ENCODE data around the gene SEMG2.

Gene SEMG2, protein sequence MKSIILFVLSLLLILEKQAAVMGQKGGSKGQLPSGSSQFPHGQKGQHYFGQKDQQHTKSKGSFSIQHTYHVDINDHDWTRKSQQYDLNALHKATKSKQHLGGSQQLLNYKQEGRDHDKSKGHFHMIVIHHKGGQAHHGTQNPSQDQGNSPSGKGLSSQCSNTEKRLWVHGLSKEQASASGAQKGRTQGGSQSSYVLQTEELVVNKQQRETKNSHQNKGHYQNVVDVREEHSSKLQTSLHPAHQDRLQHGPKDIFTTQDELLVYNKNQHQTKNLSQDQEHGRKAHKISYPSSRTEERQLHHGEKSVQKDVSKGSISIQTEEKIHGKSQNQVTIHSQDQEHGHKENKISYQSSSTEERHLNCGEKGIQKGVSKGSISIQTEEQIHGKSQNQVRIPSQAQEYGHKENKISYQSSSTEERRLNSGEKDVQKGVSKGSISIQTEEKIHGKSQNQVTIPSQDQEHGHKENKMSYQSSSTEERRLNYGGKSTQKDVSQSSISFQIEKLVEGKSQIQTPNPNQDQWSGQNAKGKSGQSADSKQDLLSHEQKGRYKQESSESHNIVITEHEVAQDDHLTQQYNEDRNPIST

DNA sequence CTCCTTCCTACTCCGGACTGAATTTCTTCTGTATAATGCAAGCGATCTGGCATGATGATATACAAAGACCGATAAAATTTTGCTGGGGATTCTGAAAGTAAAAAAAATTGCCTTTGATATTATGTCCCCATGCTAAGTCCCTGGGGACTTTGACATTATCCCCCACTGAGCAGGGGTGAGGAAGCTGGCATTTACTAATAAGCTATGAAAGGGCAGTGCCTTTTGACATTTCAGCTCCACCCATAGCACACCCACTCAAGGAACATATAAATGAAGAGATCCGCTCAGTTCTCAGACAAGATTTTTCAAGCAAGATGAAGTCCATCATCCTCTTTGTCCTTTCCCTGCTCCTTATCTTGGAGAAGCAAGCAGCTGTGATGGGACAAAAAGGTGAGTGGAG, at the start of gene SEMG2:
Gene SEMG2, plus strand, starts transcription at position 298 of the 400 bp plus-strand sequence. Its CDS starts 17 bp downstream, at position 315.
- TF ChIP-seq, protein P1, sequence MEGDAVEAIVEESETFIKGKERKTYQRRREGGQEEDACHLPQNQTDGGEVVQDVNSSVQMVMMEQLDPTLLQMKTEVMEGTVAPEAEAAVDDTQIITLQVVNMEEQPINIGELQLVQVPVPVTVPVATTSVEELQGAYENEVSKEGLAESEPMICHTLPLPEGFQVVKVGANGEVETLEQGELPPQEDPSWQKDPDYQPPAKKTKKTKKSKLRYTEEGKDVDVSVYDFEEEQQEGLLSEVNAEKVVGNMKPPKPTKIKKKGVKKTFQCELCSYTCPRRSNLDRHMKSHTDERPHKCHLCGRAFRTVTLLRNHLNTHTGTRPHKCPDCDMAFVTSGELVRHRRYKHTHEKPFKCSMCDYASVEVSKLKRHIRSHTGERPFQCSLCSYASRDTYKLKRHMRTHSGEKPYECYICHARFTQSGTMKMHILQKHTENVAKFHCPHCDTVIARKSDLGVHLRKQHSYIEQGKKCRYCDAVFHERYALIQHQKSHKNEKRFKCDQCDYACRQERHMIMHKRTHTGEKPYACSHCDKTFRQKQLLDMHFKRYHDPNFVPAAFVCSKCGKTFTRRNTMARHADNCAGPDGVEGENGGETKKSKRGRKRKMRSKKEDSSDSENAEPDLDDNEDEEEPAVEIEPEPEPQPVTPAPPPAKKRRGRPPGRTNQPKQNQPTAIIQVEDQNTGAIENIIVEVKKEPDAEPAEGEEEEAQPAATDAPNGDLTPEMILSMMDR (IDR thresholded peaks at IDR 0.05; ENCODE audit: low read depth, low read length, missing control alignments), result no peak
- in situ Hi-C loops (cut with HindIII; ENCODE audit: low sequenced_read_pairs), result no loop called here
- no peak for DNase-seq (ENCODE audit: low read depth)
- H3K4me3 ChIP-seq (ENCODE audit: low read depth, low read length), result no peak within 1 kb of the TSS

DNA sequence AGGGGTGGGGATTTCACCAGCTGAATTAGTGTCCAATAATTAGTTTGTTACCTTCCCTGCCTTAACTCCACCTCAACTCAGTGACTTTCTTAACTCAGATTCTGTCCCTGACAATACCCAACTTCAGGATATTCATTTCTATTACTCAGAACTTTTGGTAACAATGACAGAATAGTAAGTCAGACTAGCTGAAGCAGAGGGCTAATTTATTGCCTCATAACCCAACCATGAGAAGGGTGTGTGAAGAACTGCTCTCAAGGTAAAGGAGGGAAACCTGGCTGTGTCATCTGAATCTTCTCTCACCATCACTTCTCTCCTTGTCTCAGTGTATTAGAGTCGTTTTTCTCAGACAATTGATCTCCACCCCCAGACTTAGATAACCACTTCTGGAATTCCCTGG, 47.7 kb upstream of the SEMG2 start:
- TF ChIP-seq, protein P1 (IDR thresholded peaks at IDR 0.05; ENCODE audit: low read depth, low read length, missing control alignments), result no peak
- no peak for DNase-seq (ENCODE audit: low read depth)
- H3K4me3 ChIP-seq (ENCODE audit: low read depth, low read length), result no peak overlapping the region
- in situ Hi-C loops (cut with HindIII; ENCODE audit: low sequenced_read_pairs), result no loop called here

DNA sequence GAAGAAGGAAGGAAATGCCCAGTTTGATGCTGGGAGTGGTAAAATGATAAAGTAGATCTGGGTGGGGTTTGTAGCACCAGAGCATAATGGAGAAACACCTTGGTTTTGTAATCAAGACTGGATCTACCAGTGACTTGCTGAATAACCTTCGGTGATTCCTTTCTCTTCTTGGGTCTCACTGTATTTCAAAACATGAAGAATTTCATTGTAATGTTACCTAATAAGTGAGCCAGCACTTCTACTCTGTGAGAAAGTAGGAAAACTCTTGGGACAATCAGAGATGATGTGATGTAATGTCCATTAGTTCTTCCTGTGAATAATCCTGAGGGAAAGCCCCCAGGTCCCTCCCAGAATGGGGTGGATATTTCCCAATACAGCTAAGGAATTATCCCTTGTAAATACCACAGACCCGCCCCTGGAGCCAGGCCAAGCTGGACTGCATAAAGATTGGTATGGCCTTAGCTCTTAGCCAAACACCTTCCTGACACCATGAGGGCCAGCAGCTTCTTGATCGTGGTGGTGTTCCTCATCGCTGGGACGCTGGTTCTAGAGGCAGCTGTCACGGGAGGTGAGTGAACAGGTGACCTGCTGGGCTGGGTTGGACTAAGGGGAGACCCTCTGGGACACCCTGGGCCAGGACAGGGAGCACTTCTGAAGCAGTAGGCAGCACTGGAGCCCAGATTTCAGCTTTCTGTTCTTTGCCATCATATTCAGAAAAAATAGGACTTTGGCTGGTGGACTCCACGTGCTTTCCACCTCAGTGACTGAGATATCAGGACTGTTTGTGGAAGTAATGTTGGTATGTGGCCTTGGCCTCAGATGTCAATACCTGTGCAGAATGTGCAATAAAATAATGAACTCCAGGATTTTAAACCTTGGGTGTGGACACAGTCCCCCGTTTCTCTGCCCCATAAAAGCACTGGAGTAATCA, 46.5 kb upstream of the SEMG2 start, which contains the start of gene PI3:
Gene PI3, plus strand, starts transcription at position 469 of the 931 bp plus-strand sequence. Its CDS starts 21 bp downstream, at position 490.
- no peak within 1 kb of the TSS for H3K4me3 ChIP-seq (ENCODE audit: low read depth, low read length)
- TF ChIP-seq, protein P1 (IDR thresholded peaks at IDR 0.05; ENCODE audit: low read depth, low read length, missing control alignments), result no peak
- DNase-seq (ENCODE audit: low read depth), result no peak
- in situ Hi-C loops (cut with HindIII; ENCODE audit: low sequenced_read_pairs), result no loop called here

DNA sequence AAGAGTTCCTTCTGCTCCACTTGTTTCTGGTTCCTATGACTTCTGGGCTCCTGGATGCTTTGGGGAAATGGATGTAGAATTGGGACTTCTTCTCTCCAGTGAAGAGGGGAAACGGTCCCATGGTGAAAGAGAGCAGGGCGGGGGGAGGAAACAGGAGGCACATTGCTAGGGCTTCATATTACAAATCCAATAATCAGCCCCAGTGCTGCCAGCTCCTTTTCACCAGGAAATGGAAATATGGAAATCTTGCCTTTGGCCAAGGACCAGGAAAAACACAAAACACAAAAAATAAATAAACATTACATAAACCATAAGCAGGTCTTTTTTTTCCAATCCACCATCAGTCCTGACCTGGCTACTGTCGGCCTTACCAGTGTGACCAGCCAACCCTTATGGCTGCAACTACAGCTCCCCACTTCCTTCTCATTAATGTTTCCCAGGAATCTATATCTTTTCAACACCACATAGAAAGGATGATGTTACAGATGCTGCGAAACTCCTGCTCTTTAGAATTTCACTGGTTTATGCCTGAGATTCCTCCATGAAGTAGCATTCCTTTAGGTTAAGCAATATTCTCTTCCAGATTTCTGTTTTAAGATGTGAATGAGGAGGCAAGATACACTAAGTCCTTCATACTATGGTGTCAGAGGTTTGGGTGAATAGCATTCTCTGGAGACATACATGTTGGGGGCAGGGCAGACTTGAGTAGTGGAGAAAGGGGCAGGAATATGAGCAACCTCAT, 44.5 kb upstream of the SEMG2 start:
- TF ChIP-seq, protein P1 (IDR thresholded peaks at IDR 0.05; ENCODE audit: low read depth, low read length, missing control alignments), result no peak
- H3K4me3 ChIP-seq (ENCODE audit: low read depth, low read length), result no peak overlapping the region
- no peak for DNase-seq (ENCODE audit: low read depth)
- in situ Hi-C loops (cut with HindIII; ENCODE audit: low sequenced_read_pairs), result no loop called here

DNA sequence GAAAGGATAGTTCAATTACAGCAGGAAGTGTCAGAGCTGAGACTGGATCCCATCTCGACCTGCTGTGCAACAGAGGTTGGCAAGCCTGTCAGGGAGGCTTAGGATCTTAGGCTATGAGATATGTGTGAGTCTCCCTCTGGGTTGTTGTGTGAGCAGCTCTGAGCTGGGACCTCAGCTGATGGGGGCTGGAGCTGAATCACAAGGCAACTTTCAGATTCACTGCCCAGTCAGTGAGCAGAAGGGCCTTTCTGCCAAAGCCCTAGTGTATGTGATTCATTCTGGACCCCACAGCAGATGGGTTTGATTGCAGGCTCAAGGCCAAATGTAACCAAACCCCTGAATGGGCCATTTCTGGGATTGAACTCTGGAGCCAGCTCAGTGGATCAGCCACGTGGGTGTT, 42.0 kb upstream of the SEMG2 start:
- H3K4me3 ChIP-seq (ENCODE audit: low read depth, low read length), result no peak overlapping the region
- in situ Hi-C loops (cut with HindIII; ENCODE audit: low sequenced_read_pairs), result no loop called here
- no peak for DNase-seq (ENCODE audit: low read depth)
- TF ChIP-seq, protein P1 (IDR thresholded peaks at IDR 0.05; ENCODE audit: low read depth, low read length, missing control alignments), result no peak

Data from astrocyte of the cerebellum (primary cell).